ENCODE measurements around the gene DHRS7C. TPM values are rescaled to one million over a fixed set of nuclear protein-coding genes. Genes with fewer than 3 reads are reported as not detected.

Gene DHRS7C
- total RNA-seq, 6 experiments from 2014 or later: not detected

DNA sequence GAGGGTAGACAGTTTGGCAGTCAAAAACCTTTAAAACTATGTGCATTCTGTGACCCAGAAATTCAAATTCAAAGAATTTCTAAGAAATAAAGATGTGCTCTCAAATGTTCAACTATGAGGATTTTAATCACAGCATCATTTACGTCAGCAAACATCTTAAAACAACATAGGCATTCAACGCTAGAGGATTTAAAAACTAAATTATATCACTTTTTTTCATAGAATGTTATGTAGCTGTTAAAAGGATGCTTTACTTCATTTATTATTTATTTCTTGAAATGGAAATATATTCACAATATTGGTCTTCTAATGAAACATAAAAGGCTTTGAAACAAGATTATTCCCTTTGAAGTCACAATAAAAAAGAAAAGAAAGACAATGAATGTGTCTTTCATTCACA lies 38.0 kb upstream of the DHRS7C start:
- no peak for DNase-seq
- no peaks in the 10 kb centered on the region for H3K36me3 Mint-ChIP-seq (ENCODE audit: low read depth)
- no peak overlapping the region for H3K27ac Mint-ChIP-seq
- no peaks in the 10 kb centered on the region for H3K4me1 Mint-ChIP-seq (ENCODE audit: low read depth)
- H3K9me3 Mint-ChIP-seq: peaks cover 8% of the 10 kb centered on the region
- TF ChIP-seq CTCF (IDR thresholded peaks at IDR 0.05): no peak
- H3K4me3 Mint-ChIP-seq: no peak overlapping the region
- H3K27me3 Mint-ChIP-seq (ENCODE audit: insufficient read depth): peaks cover 1% of the 10 kb centered on the region; the same call in 1 of the 2 replicates

DNA sequence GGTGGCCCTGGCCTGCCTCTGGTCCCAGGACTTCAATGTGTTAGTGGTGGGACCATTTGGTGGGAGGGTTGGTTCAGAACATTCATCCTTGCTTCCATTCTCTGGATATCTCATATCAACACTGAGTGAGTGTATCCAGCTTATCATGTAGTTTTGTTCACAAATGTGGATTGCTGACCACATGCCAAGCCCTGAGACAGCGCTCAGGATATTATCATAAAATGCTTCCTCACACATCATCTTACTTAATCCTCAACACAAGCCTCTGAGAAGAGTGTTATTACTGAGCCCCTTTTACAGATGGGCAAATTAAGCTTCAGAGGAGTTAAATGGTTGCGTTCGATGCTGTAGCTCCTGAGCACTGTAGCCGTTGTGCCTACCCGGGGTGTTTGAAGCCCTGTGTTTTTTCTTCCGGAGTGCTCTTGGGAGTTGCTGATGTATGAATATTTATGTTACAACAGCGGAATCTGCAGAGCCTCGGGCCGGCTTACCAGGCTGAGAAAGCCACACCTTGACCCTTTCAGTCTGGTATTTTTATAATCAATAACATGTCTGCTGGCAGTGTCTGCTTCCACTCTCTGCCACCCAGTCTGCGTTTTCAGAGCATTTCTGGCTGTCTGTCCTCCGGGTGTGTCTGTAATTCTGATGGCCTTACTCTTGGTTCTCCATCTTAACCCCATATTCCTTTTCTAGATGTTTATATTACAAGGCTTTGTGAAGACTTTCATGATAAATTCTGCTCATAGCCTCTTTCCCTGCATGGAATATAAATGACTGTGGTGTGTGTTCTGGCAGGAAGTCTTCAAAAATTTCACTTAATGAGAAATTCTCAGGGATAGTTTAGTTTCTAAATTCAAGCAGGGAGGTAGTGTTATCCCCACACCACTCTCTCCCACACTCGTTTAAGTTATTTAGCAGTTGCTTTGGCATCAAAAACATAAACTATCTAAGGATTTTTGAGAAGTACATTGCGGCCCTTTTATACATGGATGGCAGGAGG lies 37.2 kb upstream of the DHRS7C start:
- no peak overlapping the region for H3K4me3 Mint-ChIP-seq
- no peak overlapping the region for H3K27ac Mint-ChIP-seq
- peaks cover 4% of the 10 kb centered on the region for H3K9me3 Mint-ChIP-seq
- H3K27me3 Mint-ChIP-seq (ENCODE audit: insufficient read depth): peaks cover 1% of the 10 kb centered on the region; the same call in 1 of the 2 replicates
- no peaks in the 10 kb centered on the region for H3K4me1 Mint-ChIP-seq (ENCODE audit: low read depth)
- no peak for TF ChIP-seq CTCF (IDR thresholded peaks at IDR 0.05)
- H3K36me3 Mint-ChIP-seq (ENCODE audit: low read depth): no peaks in the 10 kb centered on the region; the same call in 1 of the 2 replicates
- no peak for DNase-seq

DNA sequence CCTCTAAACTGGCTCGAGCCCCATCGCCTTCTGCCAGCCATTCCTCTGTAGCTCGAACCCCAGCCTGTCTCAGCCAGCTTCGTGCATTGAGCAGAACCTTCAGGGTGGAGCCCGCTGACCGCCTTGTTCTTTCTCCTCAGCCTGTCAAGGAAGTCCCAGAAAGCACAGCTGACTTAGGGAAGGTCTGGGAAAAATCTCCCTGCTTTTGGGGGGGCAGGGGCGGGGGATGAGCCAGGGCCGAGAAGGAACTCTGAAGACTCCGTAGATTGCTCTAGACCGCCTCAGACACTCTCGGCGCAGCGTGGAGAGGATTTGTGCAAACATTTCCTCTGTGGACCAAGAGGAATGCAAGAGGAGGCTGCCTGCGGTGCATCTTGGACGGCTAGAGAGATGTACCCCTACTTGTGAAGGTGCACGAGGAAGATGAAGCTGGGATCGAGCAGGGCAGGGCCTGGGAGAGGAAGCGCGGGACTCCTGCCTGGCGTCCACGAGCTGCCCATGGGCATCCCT lies 34.3 kb upstream of the DHRS7C start, which contains the start of gene GLP2R:
Gene GLP2R, plus strand, starts transcription at position 284 of the 510 bp plus-strand sequence. Its CDS starts 140 bp downstream, at position 424.
- Mint-ChIP-seq H3K27me3 (ENCODE audit: insufficient read depth) (peaks cover 6% of the 10 kb centered on the region; the same call in 1 of the 2 replicates), H3K36me3 (ENCODE audit: low read depth) (peaks cover 5% of the 10 kb centered on the region; the same call in 1 of the 2 replicates), H3K4me1 (ENCODE audit: low read depth) (no peaks in the 10 kb centered on the region), H3K27ac (no peak within 1 kb of the TSS), H3K9me3 (peaks cover 9% of the 10 kb centered on the region; the same call in 1 of the 2 replicates), H3K4me3 (no peak within 1 kb of the TSS)
- no peak for DNase-seq
- no peak for TF ChIP-seq CTCF (IDR thresholded peaks at IDR 0.05)

- Mint-ChIP-seq H3K27me3 (ENCODE audit: insufficient read depth) (peaks cover 6% of the 10 kb centered on the region; the same call in 1 of the 2 replicates), H3K9me3 (peaks cover 9% of the 10 kb centered on the region; the same call in 1 of the 2 replicates), H3K4me1 (ENCODE audit: low read depth) (no peaks in the 10 kb centered on the region), H3K27ac (no peak overlapping the region), H3K36me3 (ENCODE audit: low read depth) (peaks cover 5% of the 10 kb centered on the region; the same call in 1 of the 2 replicates), H3K4me3 (no peak overlapping the region)
- no peak for TF ChIP-seq CTCF (IDR thresholded peaks at IDR 0.05)
- no peak for DNase-seq
Observed at GRCh38 chr17:9824797-9825338, 33.5 kb upstream of the DHRS7C start.

DNA sequence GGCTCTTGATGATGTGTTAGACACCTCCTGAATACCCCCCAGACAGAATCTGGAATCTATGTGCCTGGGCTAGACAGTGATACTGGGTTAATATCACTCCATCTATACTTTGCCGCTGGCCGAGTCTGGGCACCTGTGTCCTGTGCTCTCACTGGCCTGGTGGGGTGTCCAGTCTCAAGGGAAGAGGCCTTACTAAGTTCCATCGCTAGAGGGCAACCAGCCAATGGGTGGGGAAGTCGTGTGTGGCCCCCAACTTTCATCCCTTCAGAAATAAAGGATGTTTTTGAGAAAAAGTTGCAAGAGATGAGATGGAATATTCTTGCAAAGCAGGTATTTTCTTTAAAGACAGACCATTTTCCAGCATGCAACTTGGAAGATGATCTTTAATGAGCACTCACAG lies 32.7 kb upstream of the DHRS7C start:
- H3K4me1 Mint-ChIP-seq (ENCODE audit: low read depth): no peaks in the 10 kb centered on the region
- H3K9me3 Mint-ChIP-seq: peaks cover 12% of the 10 kb centered on the region; the same call in 1 of the 2 replicates
- TF ChIP-seq CTCF (IDR thresholded peaks at IDR 0.05): peak; percentile 18; the same call in 1 of the 2 replicates
- peaks cover 4% of the 10 kb centered on the region; the same call in 1 of the 2 replicates for H3K27me3 Mint-ChIP-seq (ENCODE audit: insufficient read depth)
- no peak overlapping the region for H3K4me3 Mint-ChIP-seq
- peaks cover 5% of the 10 kb centered on the region; the same call in 1 of the 2 replicates for H3K36me3 Mint-ChIP-seq (ENCODE audit: low read depth)
- DNase-seq: no peak
- no peak overlapping the region for H3K27ac Mint-ChIP-seq
